B cell (primary cell): ENCODE data around the gene ZNF773. TPM values are rescaled to one million over a fixed set of nuclear protein-coding genes. Genes with fewer than 3 reads are reported as not detected.

Experiments
- ATAC-seq: fragments of 200-7000 bp; cut with Tn5 transposase; one replicate; pipeline ENCODE4 v1.10.0; 2021; ENCODE audit warnings: low read depth, mild to moderate bottlenecking, moderate number of reproducible peaks, moderate library complexity
- CTCF ChIA-PET: fragments of 350-600 bp; sonication (Branson Sonifier 250); formaldehyde crosslinking; loops from one replicate; lab custom pipeline; 2021; ENCODE audit warnings: antibody characterized with exemption, inconsistent platforms; lab: Charles Lee
- POLR2A ChIA-PET: fragments of 350-600 bp; sonication (Branson Sonifier 250); formaldehyde crosslinking; loops from one replicate; lab custom pipeline; 2021; ENCODE audit warnings: antibody characterized with exemption; lab: Charles Lee
- DNase-seq: peaks from one replicate; pipeline ENCODE4 v3.0.0; 2013
- H2AFZ ChIP-seq: 2 replicates; pipeline ENCODE4 v1.6.1; 2012; ENCODE audit warnings: mild to moderate bottlenecking, low read depth, low read length; ENCODE audit not compliant: insufficient read depth, poor library complexity, severe bottlenecking
- H3K27ac ChIP-seq, 2 donors: 1 replicate in 1 of 2; 2 replicates in 1 of 2; pipeline ENCODE4 v1.5.1; 2012 to 2013; ENCODE audit warnings: low read length in 2 of 2, mild to moderate bottlenecking in 2 of 2, moderate library complexity in 1 of 2
- H3K27me3 ChIP-seq, 4 experiments: fragments of 200-600 bp in 1 of 4; sonication (generic) in 1 of 4; replicated peaks in 1 of 4; 1 replicate in 2 of 4; 2 replicates in 2 of 4; pipeline versions ENCODE4 v1.6.1 to v1.7.0; 2013 to 2016; ENCODE audit warnings: low read length in 3 of 4, mild to moderate bottlenecking in 2 of 4, mixed read lengths in 1 of 4, moderate library complexity in 1 of 4; ENCODE audit not compliant: insufficient read depth in 4 of 4, control insufficient read depth in 3 of 4; ENCODE audit errors: control extremely low read depth in 1 of 4
- H3K36me3 ChIP-seq, 2 experiments: replicated peaks in 1 of 2; 1 replicate in 1 of 2; 2 replicates in 1 of 2; pipeline versions ENCODE4 v1.6.1 to v1.7.1; 2013; ENCODE audit warnings: low read length in 1 of 2; ENCODE audit not compliant: insufficient read depth in 2 of 2, control insufficient read depth in 1 of 2; ENCODE audit errors: control extremely low read depth in 1 of 2, extremely low read depth in 1 of 2
- H3K4me1 ChIP-seq, 2 donors: fragments of 200-600 bp in 1 of 2; sonication (generic) in 1 of 2; 1 replicate in 1 of 2; 2 replicates in 1 of 2; pipeline versions ENCODE4 v1.5.1 to v1.6.1; 2013 to 2017; ENCODE audit warnings: low read length in 2 of 2; ENCODE audit not compliant: control insufficient read depth in 2 of 2, insufficient read depth in 2 of 2
- H3K4me2 ChIP-seq: replicated peaks from 2 replicates; pipeline ENCODE3; 2012; ENCODE audit warnings: mild to moderate bottlenecking, low read depth, low read length; ENCODE audit not compliant: poor library complexity, severe bottlenecking
- H3K4me3 ChIP-seq, 5 experiments: fragments of 200-600 bp in 1 of 5; sonication (generic) in 1 of 5; 1 replicate in 3 of 5; 2 replicates in 2 of 5; pipeline versions ENCODE4 v1.5.1 to v1.7.0; 2011 to 2016; ENCODE audit warnings: low read length in 4 of 5, mild to moderate bottlenecking in 4 of 5, low read depth in 2 of 5, control low read depth in 1 of 5, moderate library complexity in 1 of 5; ENCODE audit not compliant: insufficient read depth in 1 of 5; ENCODE audit errors: control extremely low read depth in 1 of 5, extremely low read depth in 1 of 5
- H3K79me2 ChIP-seq: fragments of 200-600 bp; sonication (generic); one replicate; pipeline ENCODE4 v1.6.0; 2016; ENCODE audit warnings: low read length; ENCODE audit not compliant: control insufficient read depth, insufficient read depth
- H3K9ac ChIP-seq: fragments of 200-600 bp; sonication (generic); 2 replicates; pipeline ENCODE4 v1.6.1; 2017; ENCODE audit warnings: mild to moderate bottlenecking, low read length, moderate library complexity
- H3K9me3 ChIP-seq, 3 donors: one replicate each; pipeline versions ENCODE4 v1.6.1 to v1.7.1; 2013; ENCODE audit warnings: low read length in 2 of 3; ENCODE audit not compliant: control insufficient read depth in 2 of 3, insufficient read depth in 1 of 3; ENCODE audit errors: control extremely low read depth in 1 of 3
- H4K20me1 ChIP-seq: 2 replicates; pipeline ENCODE4 v1.6.0; 2012; ENCODE audit warnings: mild to moderate bottlenecking, low read length; ENCODE audit not compliant: insufficient read depth, control insufficient read depth, poor library complexity, severe bottlenecking
- H3K27ac Mint-ChIP-seq: one replicate; pipeline ENCODE4 v1.8.0; 2021; ENCODE audit warnings: mixed read lengths
- H3K27me3 Mint-ChIP-seq: one replicate; pipeline ENCODE4 v1.8.0; 2021; ENCODE audit warnings: mixed read lengths
- H3K4me1 Mint-ChIP-seq: one replicate; pipeline ENCODE4 v1.8.0; 2021; ENCODE audit warnings: mixed read lengths
- H3K4me3 Mint-ChIP-seq: one replicate; pipeline ENCODE4 v1.8.0; 2021; ENCODE audit warnings: mixed read lengths
- H3K9me3 Mint-ChIP-seq: one replicate; pipeline ENCODE4 v1.8.0; 2022; ENCODE audit warnings: mixed read lengths; ENCODE audit not compliant: insufficient read depth
- CTCF ChIP-seq: fragments of 200-600 bp; IDR thresholded peaks from one replicate; pipeline ENCODE4 v1.8.0; 2022; ENCODE audit warnings: antibody characterized with exemption, mild to moderate bottlenecking
- EZH2 ChIP-seq: IDR thresholded peaks from 2 replicates; pipeline ENCODE4 v1.6.1; 2012; ENCODE audit warnings: borderline replicate concordance, low read depth, mild to moderate bottlenecking, moderate library complexity, low read length; ENCODE audit not compliant: insufficient read depth, poor library complexity, severe bottlenecking
- WGBS: methylation state at CpG from one replicate; pipeline ENCODE4 v1.1.5; 2013; ENCODE audit warnings: missing lambda C conversion rate; ENCODE audit not compliant: insufficient coverage; 5-methylcytosine and 5-hydroxymethylcytosine counted together
- intact Hi-C: fragments of 100-400 bp; cut with micrococcal nuclease; formaldehyde crosslinking; loops from one replicate; pipeline ENCODE4 v1.10.0; 2022
- polyA plus RNA-seq: library from polyadenylated mRNA; depleted of rRNA; stranded (reverse); fragments of >200 nt; gene quantifications from 2 replicates; pipeline ENCODE4 v1.2.3, GENCODE V29; 2012
- total RNA-seq, 2 donors: library from RNA; stranded (reverse); fragments of 120-200 nt in 1 of 2; gene quantifications; 1 replicate in 1 of 2; 2 replicates in 1 of 2; pipeline versions ENCODE4 v1.2.3 to v1.2.4, GENCODE V29; 2013 to 2022

ZNF773 gene
- total and polyA plus RNA-seq, 2 donors (not counting 1 experiment from before 2014, with no cell fraction given), result 12.6 to 28.6 TPM

- POLR2A ChIA-PET, result no interaction called here
- intact Hi-C loops, result no loop called here
- no peak overlapping the region for H3K4me3 Mint-ChIP-seq
Observed at GRCh38 chr19:57537953-57538547, 38.3 kb downstream of the ZNF773 start.

More at GRCh38 chr19:57537953-57538547, 38.3 kb downstream of the ZNF773 start:
- no CpG with 5 or more reads among the region's 7 CpGs for WGBS
- Histone ChIP-seq H3K27me3 (no peaks in the 10 kb centered on the region), H3K9ac (no peak overlapping the region), H3K36me3 (peaks cover 31 to 64% of the 10 kb centered on the region in 2 experiments), H3K9me3 (peaks cover 34 to 81% (median 45%) of the 10 kb centered on the region in 3 donors), H2AFZ (no peak overlapping the region), H3K27ac (no peak overlapping the region), H3K4me3 (peak overlapping the region in 1 of 5 experiments; percentile 21), H3K4me1 (no peaks in the 10 kb centered on the region), H3K4me2 (no peak overlapping the region), H3K79me2 (peaks cover 16% of the 10 kb centered on the region), H4K20me1 (no peaks in the 10 kb centered on the region)
- Mint-ChIP-seq H3K27me3 (no peaks in the 10 kb centered on the region), H3K27ac (no peak overlapping the region), H3K9me3 (peaks cover 33% of the 10 kb centered on the region), H3K4me1 (no peaks in the 10 kb centered on the region)
- TF ChIP-seq CTCF (no peak), EZH2 (no peak)
- CTCF ChIA-PET, result no interaction called here
- ATAC-seq, result no peak
- no peak for DNase-seq
